NCI-H446 treated with DMSO at 0.1 percent for 48 hours (cell line): Measurements from ENCODE around the gene KRT6A.

Experiments
- DNase-seq: peaks from one replicate; lab custom pipeline; 2025; lab: John Stamatoyannopoulos, UW

Gene KRT6A

DNA sequence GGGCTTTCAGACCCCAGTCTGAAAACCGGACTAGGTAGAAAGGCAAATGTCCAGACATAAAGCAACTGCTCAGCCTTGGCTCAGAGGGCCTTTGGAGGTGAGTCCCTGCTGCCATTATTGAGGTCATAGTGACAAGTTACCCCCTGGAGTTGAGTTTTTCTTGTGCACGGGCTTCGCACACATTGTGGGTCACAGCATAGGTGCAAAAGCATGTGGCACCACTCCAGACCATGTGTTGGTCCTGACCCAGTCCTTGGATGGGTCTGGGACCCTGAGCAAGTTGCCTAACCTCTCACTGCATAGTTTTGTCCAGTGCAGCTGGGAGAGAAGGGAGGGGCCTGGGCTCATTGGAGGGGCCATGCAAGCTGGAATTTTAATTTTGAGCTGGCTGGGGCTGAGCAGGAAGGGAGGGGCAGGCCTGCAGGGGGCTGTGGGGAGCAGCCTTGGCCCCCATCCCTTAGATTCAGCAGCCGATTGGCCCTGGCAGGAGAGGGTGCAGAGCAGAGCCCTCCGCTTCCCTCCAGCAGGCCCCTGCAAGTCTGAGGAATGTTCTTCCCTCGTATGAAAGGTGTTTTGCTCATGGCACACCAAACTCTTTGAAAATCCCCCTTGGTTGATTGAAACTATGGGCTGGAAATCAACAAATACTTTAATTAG lies 31.3 kb upstream of the KRT6A start:
- DNase-seq = no peak

DNA sequence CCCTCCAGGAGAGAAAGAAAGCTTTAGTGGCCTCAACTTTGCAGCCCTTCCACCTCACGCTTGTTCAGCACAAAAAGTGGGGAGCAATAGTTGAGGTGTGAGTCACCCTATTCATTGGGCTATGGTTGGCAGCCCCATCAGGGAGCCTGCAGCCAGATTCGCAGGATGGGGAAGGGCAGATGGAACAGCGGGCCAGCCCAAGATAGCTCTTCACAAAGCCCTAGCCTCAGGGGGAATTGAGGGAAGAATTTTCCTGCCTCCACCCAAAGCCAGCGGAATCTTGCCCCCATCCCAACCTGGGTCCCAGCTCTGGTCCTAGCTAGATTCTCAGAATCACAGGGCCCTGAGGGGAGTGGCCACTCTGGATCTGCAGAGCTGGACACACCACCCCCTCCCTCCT lies 30.8 kb upstream of the KRT6A start:
- DNase-seq = no peak

DNA sequence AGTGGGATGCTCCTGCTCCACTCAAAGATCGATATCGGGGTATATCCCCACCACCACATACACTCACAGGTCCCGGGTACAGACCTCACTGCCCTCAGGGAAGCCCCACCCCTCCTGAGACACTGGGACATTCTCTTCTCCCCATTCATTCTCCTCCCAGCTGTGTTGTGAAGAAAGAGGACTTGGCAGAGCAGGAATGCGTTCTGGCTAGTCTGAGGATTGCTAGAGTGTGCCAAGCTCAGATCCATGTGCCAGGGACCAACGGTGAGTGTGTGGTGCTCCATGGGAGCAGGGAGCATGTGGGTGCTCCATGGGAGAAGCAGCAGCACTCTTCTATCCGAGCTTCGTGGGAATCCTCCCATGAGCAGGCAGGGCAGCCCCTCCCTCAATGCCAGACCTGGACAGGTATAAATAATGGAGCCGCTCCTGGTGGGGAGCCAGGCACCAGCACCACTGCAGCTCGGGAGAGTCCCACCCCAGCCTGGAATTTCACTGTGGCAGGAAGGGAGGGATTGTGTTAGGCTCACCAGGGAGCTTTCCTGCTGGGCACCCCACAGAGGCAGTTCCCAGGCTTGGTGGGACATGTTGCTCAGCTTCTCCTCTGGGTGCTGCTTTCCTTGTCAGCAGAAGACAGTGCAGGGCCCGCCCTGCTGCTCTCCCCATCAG lies 29.4 kb upstream of the KRT6A start:
- no peak for DNase-seq

DNA sequence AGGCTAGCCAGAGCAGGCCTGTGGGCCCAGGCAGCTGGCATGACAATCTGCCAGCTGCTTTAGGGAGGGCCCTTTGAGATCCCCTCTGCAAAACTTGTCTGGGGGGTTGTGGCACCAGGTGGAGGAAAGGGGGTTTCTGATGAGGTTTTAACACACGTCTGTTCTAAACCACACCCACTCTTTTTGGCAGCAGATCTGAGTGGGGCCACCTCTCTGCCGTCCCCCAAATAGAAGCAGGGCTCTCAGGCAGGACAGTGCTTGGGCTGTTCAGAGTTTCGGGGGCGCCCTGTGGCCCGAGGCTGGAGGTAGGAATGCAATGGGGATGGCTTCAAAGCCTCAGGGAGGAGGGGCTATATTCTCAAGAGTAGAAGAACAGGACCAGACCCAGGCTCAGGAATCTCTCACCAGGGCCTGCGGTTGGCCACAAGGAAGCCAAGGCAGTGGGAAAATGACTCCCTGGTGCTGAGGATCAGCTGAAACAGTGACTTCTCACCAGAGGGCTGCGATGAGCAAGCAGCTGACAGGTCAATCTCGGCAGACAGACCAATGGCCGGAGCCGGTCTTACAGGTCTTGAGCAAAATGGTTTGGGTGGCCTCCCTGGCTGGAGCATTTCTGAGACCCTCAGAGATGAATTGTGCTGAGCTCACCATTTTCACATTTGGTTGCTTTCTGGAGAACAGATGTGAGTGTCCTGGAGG lies 28.7 kb upstream of the KRT6A start:
- DNase-seq = no peak

DNA sequence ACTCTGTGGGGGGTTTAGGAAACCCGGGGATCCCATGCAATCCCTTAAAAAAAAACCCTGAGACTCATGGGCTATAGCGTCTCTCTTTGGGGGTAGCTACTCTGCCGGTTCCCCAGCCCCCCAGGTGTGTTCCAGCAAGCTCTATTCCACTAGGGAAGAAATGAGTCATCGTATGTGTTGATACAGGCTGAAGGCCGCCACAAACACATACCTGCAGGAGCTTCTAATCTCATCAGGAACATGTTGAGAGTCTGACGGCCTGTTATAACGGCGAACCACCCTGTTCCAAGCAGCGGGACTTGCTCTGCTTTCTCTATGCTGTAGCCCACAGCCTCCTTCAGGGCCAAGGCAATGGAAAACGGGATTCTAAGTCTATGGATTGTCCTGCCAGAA lies 28.1 kb upstream of the KRT6A start:
- DNase-seq = no peak

DNA sequence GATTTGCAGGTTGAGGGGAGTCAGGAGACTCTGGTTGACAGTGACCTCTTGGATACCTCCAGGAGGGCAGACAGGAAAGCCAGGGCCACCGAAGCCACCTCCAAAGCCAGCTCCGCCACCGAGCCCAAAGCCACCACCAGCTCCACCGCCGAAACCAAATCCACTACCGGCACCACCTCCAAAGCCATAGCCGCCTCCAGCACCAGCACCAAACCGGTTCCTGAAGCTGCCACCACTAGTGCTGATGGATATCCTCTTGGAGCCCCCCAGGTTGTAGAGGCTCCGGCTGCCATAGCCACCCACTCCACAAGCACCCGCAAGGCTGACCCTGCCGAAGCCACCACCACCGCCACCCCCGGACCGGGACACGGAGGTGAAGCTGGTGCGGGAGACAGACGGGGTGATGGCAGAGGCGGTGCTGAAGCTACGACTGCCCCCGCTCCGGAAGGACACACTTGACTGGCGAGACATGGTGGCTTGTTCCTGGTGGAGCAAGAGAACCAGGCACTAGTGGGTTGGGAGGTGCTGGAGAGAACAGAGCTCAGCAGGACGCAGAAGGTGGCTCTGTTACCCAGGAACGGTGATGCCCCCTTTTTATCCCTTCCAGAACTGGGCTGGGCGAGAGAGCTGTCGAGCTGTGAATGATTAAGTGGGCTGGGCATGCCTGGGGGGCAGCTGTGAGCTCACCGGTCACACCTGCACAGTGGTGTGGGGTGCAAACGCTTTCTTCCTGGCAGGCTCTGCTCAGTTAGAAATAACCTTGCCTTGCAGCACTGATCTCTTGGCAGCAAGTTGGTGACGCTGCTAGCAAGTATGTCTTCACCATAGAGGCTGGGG lies 27.0 kb upstream of the KRT6A start, which contains the start of gene KRT5:
Gene KRT5 (minus strand): TSS at position 569 of the 837 bp plus-strand sequence. CDS start 98 bp downstream, at position 471.
- DNase-seq = no peak

DNA sequence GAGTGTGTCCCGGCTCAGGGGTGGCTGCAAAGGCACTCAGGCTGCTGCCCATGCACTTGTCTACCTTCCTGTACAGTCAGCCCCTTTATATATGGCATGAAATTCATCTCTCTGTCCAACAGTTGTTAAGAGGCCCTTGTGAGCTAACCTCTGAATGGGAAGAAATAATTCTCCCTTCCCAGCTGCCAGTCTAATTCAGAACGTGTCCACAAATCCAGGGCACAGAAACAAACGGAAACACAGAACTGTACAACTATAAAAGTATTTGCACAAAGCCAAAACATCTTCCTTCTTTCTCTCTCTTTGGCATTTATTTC lies 26.3 kb upstream of the KRT6A start:
- DNase-seq = no peak

DNA sequence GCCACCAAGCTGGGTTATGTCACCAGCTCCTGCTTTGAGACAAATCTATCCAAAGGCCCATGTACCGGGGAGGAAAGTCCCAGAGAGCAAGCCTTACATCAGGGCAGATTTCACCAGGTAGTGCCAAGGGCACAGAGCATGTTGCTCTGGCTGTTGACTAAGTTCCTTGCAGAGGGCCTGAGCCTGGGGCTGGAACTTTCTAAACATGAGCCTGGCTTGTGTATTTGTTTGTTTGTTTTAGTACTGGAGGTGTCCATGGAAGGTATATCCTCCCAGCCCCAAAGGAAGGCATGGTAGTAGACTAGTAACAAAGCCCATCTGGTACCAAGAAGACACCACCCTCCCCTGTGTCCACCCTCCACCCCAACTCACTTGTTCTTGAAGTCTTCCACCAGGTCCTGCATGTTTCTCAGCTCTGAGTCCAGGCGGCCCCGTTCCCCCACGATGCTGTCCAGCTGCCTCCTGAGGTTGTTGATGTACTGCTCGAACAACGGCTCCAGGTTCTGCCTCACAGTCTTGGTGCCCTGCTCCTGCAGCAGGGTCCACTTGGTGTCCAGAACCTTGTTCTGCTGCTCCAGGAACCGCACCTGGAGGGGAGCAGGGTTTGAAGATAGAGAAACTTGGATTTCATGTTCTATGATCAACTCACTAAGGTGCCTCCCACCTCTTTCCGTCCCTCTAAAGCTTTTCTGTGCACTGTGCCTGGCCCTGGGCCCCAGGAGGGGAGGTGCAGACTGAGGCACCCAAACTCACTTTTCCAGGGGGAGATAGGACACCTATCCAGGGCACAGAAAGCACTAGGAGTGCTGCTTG lies 25.7 kb upstream of the KRT6A start:
- no peak for DNase-seq

DNA sequence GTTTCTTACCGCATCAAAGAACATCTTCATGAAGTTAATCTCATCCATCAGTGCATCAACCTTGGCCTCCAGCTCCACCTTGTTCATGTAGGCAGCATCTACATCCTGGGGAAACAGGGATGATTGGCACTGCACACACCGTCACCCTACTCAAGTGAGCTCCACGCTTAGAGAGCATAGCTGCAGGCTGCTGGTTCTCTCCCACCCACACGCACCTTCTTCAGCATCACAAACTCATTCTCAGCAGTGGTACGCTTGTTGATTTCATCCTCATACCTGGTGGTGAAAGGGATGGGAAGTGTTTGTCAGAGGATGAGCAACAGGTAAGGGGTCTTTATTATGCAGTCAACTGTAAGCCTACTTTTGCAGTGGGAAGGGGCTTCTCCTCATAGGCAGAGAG lies 24.8 kb upstream of the KRT6A start:
- no peak for DNase-seq

DNA sequence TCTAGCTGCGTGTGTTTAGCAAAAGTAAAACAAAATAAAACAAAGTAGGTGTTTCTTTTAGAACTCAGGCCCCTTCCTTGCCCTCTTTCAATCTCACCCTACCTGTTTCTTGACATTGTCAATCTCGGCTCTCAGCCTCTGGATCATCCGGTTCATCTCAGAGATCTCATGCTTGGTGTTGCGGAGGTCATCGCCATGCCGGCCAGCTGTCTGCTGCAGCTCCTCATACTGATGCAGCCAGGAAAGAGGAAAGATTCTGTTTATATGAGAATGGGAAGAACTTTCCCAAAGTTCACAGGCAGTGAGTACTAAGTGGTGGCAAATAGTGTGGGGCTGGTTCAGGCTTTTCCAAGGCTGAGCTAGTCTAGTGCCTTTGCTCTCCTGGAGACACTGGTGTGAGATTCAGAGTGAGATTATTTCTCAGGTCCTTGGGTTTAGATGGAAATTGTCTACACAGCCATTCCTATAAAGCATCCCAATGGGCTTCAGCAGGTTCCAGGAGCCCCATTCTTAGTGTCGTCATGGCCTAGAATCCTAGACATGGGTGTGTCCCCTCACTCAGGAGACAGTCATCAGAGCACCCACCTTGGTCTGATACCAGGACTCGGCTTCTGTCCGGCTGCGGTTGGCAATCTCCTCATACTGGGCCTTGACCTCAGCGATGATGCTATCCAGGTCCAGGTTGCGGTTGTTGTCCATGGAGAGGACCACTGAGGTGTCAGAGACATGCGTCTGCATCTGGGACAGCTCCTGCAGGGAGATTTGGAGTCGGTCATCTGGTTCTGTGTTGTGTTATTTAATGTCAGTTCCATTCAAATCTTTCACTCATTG lies 24.2 kb upstream of the KRT6A start:
- no peak for DNase-seq

DNA sequence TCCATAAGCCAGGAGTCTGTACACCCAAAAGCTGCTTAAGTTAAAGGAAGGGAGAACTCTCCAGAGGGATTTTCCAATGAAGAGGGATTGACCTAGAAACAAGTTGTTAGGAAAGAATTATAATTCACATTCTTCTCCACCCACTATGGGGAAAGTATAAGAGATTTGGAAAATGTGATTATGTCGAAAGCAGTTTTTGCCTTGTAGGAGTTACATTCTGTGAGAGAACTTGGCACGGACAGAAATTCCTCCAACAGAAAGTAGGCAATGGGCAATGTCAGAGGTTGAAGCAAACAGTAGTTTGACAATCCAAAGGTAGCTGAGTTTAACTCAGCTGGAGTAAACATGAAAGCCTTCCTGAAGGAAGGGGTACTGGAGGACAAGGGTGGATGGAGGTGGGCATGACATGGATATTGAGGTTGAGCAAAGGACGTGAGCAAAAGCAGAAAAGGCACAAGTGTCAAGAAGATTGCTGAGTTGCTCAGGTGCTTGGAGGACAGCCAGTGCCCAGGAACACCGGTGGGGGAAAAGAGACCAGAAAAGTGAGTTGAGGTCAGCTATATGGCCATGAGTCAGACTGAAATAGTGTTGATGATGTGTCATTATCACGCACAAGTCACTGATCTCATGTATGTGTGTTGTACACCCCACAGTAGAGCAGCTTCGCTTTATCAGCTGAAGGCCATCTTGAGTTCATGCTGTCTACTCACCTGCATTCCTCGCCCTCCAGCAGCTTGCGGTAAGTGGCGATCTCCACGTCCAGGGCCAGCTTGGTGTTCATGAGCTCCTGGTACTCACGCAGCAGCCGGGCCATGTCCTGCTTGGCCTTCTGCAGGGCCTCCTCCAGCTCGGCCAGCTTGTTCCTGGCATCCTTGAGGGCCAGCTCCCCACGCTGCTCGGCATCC lies 23.1 kb upstream of the KRT6A start:
- no peak for DNase-seq

DNA sequence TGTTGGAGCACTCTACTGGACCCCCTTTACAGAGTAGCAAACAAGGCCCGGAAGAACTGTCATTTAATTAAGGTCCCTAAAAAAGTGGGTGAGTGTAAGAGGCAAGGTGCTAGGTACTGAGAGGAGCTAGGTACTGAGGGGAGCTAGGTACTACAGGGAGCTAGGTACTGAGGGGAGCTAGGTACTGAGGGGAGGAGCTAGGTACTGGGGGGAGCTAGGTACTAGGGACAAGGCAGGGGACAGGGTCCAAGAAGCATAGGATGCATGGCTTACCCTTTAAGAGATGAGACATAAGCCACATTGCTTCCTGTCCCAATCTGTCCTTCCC lies 22.2 kb upstream of the KRT6A start:
- DNase-seq = no peak

DNA sequence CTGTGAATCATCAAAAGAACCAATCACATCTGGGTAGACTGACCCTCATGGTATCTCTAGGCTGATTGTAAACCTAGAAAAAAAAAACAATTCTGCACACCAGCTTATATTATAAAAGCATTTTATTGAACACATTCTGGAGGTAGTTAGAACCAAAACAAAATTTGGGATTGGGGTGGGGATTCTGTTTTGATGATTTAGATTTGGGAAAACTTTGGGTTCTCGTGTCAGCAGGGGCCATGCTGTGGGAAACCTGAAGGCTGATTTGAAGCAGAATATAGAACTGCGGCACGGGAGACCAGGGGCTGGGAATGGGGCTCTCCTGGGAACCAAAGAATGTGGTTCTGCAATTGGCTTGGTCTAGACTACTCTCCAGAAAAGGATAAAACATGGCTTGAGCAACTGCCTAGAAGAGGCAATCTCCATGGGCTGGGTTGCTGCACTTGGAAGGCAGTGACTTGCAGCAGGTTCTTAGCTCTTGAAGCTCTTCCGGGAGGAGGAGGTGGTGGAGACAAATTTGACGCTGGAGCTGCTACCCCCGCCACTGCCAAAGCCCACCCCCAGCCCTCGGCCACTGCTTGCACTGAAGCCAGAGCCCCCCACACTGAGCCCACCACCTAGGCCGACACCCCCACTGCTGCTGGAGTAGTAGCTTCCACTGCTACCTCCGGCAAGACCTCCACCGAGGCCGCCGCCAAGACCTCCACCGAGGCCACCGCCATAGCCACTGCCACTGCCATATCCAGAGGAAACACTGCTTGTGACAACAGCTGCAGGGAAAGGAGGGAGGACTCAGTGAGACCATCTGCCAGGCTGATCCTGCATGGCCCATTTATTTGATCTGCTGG lies 21.6 kb upstream of the KRT6A start:
- no peak for DNase-seq

DNA sequence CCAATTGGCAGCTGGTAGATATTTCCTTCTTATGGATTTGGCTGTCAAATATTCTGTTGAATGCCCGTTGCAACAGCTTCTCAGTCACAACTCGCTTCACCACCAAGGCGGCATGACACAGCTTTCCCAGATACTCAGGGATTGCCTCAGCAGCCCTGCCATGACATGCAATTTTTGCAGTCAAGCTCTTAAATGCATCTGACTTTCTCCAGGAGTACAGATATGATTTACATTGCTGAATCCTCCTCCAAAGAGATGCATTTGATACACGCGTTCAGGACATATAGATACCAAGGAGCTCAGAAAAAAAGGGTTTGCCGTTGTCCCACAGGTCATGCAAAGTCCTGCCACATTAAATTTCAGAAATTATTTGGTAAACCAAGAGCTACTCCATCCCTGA lies 20.7 kb upstream of the KRT6A start:
- DNase-seq = no peak

DNA sequence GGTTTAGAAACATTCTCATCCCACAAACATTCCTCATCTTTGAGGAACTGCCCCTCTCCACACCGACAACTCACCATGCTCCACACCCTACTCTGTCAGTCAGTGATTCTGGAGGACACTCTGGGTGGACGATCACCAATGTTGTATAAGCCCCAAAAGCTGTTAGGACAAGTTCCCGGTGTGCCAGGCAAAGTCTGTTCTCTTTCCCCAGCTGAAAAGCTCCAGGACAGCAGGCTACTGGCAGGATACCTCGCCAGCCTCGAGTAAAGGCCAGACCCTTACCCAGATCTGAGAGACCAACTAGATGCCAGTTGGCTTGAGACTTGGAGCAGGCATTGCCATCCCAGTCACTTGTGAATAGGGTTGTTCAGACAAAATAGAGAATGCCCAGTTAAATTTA lies 15.2 kb upstream of the KRT6A start:
- no peak for DNase-seq

DNA sequence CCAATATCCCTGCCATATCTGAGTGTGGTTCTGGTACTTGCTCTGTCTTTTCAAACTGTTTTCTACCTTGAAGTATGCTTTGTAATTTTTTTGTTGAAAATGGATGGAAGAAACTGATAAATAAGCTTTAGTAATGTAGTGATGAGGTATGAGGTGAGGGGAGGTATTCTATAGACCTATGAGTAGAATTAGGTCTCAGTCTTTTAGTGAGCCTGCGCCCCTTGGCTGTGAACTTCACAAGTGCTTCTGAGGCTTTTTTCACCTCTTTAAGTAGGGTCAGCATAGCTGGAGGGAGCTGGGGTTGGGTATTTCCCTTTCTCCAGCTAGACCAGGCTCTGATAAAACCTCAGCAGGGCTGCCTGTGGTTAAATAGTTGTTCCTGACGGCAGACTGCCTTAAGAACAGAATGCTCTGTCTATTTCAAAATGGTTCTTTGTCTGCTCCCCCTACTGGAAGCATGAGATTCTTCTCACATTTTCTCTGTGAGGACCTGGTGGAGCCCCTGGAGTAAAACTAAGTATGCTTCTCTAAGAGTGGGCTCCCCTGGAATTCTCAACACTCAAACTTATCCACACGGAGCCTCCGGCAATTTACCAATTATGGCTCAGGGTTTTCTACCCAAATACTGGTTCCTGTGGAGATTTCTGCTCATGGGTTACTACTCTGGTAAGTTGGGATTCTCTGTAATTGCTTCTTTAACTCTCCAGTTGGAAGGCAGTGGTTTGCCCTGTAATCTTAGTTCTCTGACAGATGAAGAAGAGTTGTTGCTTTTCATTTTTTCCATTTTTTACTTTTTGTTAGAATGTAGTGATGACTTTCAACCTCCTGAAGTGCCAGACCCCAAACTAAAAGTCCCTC lies 14.0 kb upstream of the KRT6A start:
- DNase-seq = no peak

DNA sequence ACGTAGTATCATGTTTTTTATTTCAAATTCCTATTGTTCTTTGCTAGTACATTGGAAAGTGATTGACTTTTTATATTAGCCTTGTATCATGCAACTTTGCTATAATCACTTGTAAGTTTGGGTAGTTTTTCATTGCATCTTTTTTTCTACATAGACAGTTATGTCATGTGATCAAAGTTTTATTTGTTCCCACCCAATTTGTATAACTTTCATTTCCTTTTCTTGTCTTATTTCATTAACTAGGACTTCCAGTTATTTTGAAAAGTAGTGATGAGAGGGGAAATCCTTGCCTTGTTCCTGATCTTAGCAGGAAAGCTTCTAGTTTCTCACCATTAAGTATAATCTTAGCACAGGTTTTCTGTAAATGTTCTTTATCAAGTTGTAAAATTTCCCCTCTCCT lies 9.8 kb upstream of the KRT6A start:
- DNase-seq = no peak

DNA sequence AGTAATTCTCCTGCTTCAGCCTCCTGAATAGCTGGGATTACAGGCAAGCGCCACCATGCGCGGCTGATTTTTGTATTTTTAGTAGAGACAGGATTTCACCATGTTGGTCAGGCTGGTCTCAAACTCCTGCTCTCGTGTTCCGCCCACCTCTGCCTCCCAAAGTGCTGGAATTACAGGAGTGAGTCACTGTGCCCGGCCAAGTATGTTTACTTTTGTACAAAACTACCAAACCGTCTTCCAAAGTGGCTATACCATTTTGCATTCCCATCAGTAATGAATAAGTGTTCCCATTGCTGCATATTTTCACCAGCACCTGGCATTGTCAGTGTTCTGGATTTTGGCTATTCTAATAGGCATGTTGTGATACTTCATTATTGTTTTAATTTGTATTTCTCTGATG lies 8.4 kb upstream of the KRT6A start:
- DNase-seq = no peak
